ENCODE data around the gene KCTD19.

- no peak for TF ChIP-seq SUZ12 (IDR thresholded peaks at IDR 0.05; ENCODE audit: extremely low read depth, insufficient read depth, insufficient read length)
- TF ChIP-seq ZNF274 (IDR thresholded peaks at IDR 0.05; ENCODE audit: low read depth, low read length): no peak
- TF ChIP-seq YY1 (IDR thresholded peaks at IDR 0.05; ENCODE audit: insufficient read depth, insufficient read length): no peak
These were observed 31.0 kb upstream of the KCTD19 start for GRCh38 chr16:67357561-67357960.
